ENCODE results near the gene UNC13B. TPM values are rescaled to one million over a fixed set of nuclear protein-coding genes. Genes with fewer than 3 reads are reported as not detected.
A peak's percentile ranks its signal among the peaks of the same experiment; 100 is the strongest.

UNC13B gene
- total and polyA plus RNA-seq, 9 of the 15 experiments (the other 6 are each of a cell fraction or from before 2014, with no cell fraction given): 2.4 to 11.5 (median 8.6) TPM

GRCh38 chr9:35115680-35116538 lies 45.9 kb upstream of the UNC13B start, which contains the start of gene ATOSB (continued):
- TF ChIP-seq ZNF324 (CRISPR knock-in tag; IDR thresholded peaks at IDR 0.05) (no peak), E2F6 (IDR thresholded peaks at IDR 0.05; ENCODE audit: borderline replicate concordance in 1 of 2, extremely low read depth in 1 of 2, insufficient read depth in 1 of 2, insufficient read length in 1 of 2, low read depth in 1 of 2, low read length in 1 of 2, poor library complexity in 1 of 2, severe bottlenecking in 1 of 2) (peak in 1 of 2 experiments; percentile 40), JUND (IDR thresholded peaks at IDR 0.05; ENCODE audit: borderline replicate concordance, low read depth, low read length) (peak; percentile 23; the same call in 1 of the 2 replicates), JUND (tag; IDR thresholded peaks at IDR 0.05; ENCODE audit: borderline replicate concordance, low read depth, low read length) (no peak), CHCHD3 (CRISPR knock-in tag; IDR thresholded peaks at IDR 0.05) (no peak), THRA (IDR thresholded peaks at IDR 0.05) (peak; percentile 64; the same call in 1 of the 2 replicates), NFRKB (IDR thresholded peaks at IDR 0.05; ENCODE audit: low read depth) (peak; percentile 43; the same call in 1 of the 2 replicates), RERE (CRISPR knock-in tag; IDR thresholded peaks at IDR 0.05; ENCODE audit: borderline replicate concordance) (no peak), MCM2 (IDR thresholded peaks at IDR 0.05; ENCODE audit: low read depth) (no peak), MEF2D (tag; conservative IDR thresholded peaks at IDR 0.05; ENCODE audit: low read depth) (no peak), RAD21 (CRISPR knock-in tag; conservative IDR thresholded peaks at IDR 0.05 in 1 of 2, IDR thresholded peaks at IDR 0.05 in 1 of 2) (no peak), EZH2 (IDR thresholded peaks at IDR 0.05; ENCODE audit: borderline replicate concordance, low read depth, low read length) (no peak), ZNF282 (CRISPR knock-in tag; IDR thresholded peaks at IDR 0.05) (no peak), NR2C2 (CRISPR knock-in tag; IDR thresholded peaks at IDR 0.05) (no peak), NR2C2 (tag; IDR thresholded peaks at IDR 0.05) (peak; percentile 17; the same call in 1 of the 2 replicates), HOXB6 (CRISPR knock-in tag; IDR thresholded peaks at IDR 0.05; ENCODE audit: borderline replicate concordance) (no peak), SMARCA4 (IDR thresholded peaks at IDR 0.05) (no peak)
